HG02642 (cell line): ENCODE data around the gene SPART.
A peak's percentile ranks its signal among the peaks of the same experiment; 100 is the strongest.
"Not testable (repeated sequence)": the region's sequence is repeated elsewhere in the genome, so short reads cannot be mapped to it uniquely, and the experiment has no call there.

Experiments used
- ATAC-seq: cut with Tn5 transposase; IDR thresholded peaks from one replicate; pipeline ENCODE4 v1.9.1; 2021; ENCODE audit warnings: mild to moderate bottlenecking; ENCODE audit not compliant: unreplicated experiment, poor library complexity

Gene SPART

GRCh38 chr13:36323951-36324566, 22.1 kb downstream of the SPART start:
- ATAC-seq, result no peak

GRCh38 chr13:36323408-36323807, 22.8 kb downstream of the SPART start:
- ATAC-seq, result no peak

- not testable (repeated sequence) for ATAC-seq
These were observed 26.4 kb downstream of the SPART start for GRCh38 chr13:36319793-36320192.

- ATAC-seq, result no peak
These were observed 32.9 kb downstream of the SPART start for GRCh38 chr13:36313047-36313969.

- ATAC-seq, result no peak
These were observed 35.6 kb downstream of the SPART start for GRCh38 chr13:36310417-36311108.

GRCh38 chr13:36302289-36302688, 43.9 kb downstream of the SPART start:
- ATAC-seq, result no peak

GRCh38 chr13:36299469-36299868, 46.7 kb downstream of the SPART start:
- ATAC-seq, result not testable (repeated sequence)

GRCh38 chr13:36298535-36299068, 47.6 kb downstream of the SPART start:
- ATAC-seq, result no peak

- ATAC-seq, result peak; percentile 57
These were observed 48.5 kb downstream of the SPART start, which contains the start of gene CCDC169 for GRCh38 chr13:36297366-36298338. TSS of gene CCDC169 (minus strand) at chr13:36297814. CDS start at chr13:36297719, 95 bp downstream.

GRCh38 chr13:36294096-36294495, 52.1 kb downstream of the SPART start:
- no peak for ATAC-seq

- no peak for ATAC-seq
These were observed 52.7 kb downstream of the SPART start for GRCh38 chr13:36293497-36293896.

GRCh38 chr13:36288794-36289391, 57.3 kb downstream of the SPART start:
- ATAC-seq, result no peak

GRCh38 chr13:36286006-36286405, 60.2 kb downstream of the SPART start:
- ATAC-seq, result no peak

GRCh38 chr13:36282821-36283432, 63.3 kb downstream of the SPART start:
- no peak for ATAC-seq

GRCh38 chr13:36275190-36276002, 70.8 kb downstream of the SPART start:
- ATAC-seq, result no peak

GRCh38 chr13:36273431-36273830, 72.8 kb downstream of the SPART start:
- no peak for ATAC-seq

- no peak for ATAC-seq
These were observed 84.2 kb downstream of the SPART start for GRCh38 chr13:36261976-36262375.

GRCh38 chr13:36261011-36261410, 85.2 kb downstream of the SPART start:
- no peak for ATAC-seq
